Measurements from ENCODE around the gene TRIM2.

TRIM2 gene

DNA sequence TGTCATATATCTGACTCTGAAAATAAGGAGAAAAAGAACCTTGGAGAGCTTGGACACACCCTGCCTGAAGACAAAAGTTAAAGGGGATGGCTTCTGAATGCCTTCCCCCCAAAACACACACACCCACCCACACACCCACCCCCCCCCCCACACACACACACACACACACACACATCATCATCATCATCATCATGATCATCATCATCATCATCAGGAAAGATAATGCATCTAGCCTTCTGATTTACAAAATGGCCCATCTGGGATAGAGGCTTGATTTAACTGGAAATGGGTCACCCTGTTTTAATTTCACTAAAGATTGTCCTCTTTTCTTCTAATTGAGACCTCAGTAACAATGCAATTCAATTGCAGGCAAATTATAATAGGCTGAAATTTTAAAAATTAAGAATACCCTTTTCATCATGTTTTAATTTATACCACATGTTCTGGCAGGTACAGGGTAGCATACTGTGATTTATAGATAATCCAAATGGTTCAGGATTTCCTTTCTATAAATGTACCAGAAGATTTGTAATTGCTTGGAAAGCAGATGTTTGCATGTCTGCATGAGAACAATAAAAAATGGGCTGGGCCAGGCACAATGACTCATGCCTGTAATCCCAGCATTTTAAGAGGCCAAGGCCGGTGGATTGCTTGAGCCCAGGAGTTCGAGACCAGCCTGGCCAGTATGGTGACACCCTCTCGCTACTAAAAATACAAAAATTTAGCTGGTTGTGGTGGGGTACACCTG is 56.5 kb downstream of the TRIM2 start:
- TF ChIP-seq, protein P1, sequence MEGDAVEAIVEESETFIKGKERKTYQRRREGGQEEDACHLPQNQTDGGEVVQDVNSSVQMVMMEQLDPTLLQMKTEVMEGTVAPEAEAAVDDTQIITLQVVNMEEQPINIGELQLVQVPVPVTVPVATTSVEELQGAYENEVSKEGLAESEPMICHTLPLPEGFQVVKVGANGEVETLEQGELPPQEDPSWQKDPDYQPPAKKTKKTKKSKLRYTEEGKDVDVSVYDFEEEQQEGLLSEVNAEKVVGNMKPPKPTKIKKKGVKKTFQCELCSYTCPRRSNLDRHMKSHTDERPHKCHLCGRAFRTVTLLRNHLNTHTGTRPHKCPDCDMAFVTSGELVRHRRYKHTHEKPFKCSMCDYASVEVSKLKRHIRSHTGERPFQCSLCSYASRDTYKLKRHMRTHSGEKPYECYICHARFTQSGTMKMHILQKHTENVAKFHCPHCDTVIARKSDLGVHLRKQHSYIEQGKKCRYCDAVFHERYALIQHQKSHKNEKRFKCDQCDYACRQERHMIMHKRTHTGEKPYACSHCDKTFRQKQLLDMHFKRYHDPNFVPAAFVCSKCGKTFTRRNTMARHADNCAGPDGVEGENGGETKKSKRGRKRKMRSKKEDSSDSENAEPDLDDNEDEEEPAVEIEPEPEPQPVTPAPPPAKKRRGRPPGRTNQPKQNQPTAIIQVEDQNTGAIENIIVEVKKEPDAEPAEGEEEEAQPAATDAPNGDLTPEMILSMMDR (conservative IDR thresholded peaks at IDR 0.05) = no peak
- H3K27ac ChIP-seq = no peak overlapping the region

DNA sequence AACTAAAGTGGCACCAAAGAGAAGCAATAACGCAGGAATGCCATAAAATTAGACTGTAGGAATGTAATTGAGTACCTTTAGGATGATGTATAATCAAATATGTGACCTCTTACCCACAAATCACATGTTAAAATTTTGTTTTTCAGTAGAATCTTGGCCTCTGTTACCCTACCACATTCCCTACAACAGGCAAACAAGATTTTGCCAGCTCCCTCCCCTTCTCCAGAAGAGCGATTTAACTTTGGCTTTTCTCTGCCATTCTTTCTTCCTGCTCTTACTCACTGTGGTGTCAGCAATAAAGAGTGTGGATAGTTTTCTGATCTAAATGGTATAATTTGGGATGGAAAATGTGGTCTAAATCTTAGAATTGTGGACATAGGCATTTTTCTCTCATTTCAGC is 57.2 kb downstream of the TRIM2 start:
- TF ChIP-seq, protein P1 (conservative IDR thresholded peaks at IDR 0.05) = no peak
- H3K27ac ChIP-seq = no peak overlapping the region

DNA sequence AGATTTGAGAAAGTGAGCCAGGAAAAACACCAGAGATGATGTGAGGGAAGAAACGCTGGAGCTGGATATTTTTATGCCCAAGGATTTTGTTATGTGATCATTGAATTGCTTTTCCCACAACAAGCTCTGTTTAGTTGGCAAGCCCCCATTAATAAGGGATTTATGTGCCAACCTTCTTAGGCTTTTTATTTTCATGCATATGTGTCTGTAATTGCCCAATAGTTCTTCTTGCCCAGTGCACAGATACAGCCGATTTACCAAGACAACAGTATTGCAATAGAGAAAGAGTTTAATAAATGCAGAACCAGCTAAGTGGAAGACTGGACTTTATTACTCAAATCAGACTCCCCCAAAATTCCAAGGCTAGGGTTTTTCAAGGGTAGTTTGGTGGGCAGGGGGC is 57.7 kb downstream of the TRIM2 start:
- H3K27ac ChIP-seq = no peak overlapping the region
- TF ChIP-seq, protein P1 (conservative IDR thresholded peaks at IDR 0.05) = no peak

DNA sequence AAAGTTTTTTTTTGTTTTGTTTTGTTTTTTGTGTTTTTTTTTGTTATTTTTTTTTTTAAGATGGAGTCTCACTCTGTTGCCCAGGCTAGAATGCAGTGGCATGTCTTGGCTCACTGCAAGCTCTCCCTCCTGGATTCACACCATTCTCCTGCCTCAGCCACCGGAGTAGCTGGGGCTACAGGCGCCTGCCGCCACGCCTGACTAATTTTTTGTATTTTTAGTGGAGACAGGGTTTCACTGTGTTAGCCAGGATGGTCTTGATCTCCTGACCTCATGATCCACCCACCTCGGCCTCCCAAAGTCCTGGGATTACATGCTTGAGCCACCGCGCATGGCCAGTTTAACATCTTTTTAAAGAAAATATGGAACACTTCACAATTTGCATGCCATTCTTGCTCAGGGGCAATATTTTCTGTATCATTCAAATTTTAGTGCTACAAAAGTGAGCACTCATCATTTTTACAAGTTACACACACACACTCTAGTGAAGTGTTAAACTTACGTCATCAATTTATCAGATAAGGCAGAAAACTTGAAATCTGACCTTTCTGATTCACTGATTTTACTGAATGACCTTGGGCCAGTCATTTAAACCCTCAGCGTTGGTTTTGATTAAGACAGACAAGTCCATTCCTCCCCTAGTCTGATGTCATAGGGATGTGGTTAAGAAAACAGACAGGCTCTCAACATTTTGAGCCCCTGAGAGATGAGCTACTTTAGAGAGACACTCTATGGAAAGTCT is 61.2 kb downstream of the TRIM2 start:
- TF ChIP-seq, protein P1 (conservative IDR thresholded peaks at IDR 0.05) = no peak

DNA sequence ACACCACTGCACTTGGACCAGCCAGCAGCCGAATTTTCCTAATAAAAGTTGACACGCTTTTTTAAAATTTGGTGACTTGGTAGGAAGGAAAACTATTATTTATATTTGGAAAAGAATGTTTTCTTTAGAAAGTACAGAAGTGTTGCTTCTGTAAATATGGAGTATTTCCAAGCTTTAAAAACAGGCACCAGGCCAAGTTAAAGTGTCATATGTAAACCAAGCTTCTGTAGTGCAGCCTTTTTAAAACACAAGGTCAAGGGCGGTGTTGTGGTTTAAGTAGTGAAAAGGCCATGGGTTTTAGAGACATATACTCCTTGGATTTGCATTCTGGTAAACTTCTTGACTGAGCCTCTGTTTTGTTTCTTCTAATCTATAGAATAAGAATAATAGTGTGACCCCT is 62.7 kb downstream of the TRIM2 start:
- H3K27ac ChIP-seq = peak overlapping the region; percentile 98
- TF ChIP-seq, protein P1 (conservative IDR thresholded peaks at IDR 0.05) = no peak

More for the DNA sequence above, 61.2 kb downstream of the TRIM2 start:
- H3K27ac ChIP-seq = no peak overlapping the region; the same call in 1 of the 2 replicates

DNA sequence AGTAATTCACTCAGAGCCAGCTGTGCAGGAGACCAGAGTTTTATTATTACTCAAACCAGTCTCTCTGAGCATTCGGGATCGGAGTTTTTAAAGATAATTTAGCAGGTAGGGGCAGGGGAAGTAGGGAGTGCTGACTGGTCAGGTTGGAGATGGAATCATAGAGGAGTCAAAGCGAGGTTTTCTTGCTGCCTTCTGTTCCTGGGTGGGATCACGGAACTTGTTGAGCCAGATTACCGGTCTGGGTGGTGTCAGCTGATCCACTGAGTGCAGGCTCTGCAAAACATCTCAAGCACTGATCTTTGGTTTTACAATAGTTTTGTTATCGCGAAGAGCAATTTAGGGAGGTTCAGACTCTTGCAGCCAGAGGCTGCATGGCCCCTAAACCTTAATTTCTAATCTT is 63.6 kb downstream of the TRIM2 start:
- peak overlapping the region; percentile 98 for H3K27ac ChIP-seq
- TF ChIP-seq, protein P1 (conservative IDR thresholded peaks at IDR 0.05) = no peak

DNA sequence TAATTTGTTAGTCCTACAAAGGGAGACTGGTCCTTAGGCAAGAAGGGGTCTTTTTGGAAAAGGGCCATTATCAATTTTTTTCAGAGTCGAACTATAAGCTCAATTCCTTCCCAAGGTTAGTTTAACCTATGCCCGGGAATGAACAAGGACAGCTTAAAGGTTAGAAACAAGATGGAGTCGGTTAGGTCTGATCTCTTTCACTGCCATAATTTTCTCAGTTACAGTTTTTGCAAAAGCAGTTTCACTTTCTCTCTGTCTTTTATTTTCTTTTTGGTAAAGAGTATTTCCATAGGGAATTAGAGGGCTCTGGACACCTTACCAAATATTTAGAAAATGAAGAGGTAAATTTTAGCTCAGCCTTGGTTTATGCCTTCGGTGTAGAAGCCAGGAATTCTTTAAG is 64.1 kb downstream of the TRIM2 start:
- peak overlapping the region; percentile 98 for H3K27ac ChIP-seq
- TF ChIP-seq, protein P1 (conservative IDR thresholded peaks at IDR 0.05) = no peak
